ENCODE results near the gene OSBPL6.
"Not testable (repeated sequence)": the region's sequence is repeated elsewhere in the genome, so short reads cannot be mapped to it uniquely, and the experiment has no call there.

The OSBPL6 gene

DNA sequence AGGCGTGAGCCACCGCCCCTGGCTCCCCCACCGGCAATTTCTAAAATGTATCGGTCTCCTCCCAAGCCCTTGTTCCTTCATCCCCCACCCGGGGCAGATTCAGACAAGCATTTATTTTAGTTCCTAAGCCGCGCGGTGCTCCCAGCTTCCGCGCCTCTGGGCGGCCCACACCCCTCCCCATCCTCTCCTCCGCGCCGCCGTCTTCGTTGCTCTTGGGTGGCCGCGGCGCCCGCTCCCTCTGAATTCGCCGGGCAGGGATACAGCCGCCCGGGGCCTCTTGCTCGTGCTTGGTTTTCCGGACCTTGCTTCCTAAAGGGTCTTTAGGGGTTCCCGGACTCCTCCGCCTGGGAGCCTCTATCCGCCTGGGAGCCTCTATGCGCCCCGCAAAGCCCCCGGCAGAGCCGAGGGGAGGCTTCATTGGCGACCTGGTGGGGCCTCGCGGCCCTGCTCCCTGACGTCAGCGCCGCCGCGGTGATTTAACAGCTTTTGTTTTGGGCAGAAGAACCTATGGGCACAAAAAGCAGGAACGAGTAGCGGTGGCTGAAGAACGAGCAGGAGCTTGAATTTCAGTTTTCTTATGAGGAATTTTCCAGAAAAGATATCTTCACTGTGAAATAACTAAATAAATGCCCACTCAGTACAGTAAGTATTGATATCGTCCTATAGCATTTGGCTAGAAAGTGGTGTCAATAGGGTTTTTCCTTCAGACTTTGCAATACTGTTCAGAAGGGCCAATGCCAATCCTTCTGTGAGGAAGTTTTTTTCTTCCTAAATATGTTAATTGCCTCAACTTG, 219.4 kb downstream of the OSBPL6 start:
- peak; percentile 77 for DNase-seq

DNA sequence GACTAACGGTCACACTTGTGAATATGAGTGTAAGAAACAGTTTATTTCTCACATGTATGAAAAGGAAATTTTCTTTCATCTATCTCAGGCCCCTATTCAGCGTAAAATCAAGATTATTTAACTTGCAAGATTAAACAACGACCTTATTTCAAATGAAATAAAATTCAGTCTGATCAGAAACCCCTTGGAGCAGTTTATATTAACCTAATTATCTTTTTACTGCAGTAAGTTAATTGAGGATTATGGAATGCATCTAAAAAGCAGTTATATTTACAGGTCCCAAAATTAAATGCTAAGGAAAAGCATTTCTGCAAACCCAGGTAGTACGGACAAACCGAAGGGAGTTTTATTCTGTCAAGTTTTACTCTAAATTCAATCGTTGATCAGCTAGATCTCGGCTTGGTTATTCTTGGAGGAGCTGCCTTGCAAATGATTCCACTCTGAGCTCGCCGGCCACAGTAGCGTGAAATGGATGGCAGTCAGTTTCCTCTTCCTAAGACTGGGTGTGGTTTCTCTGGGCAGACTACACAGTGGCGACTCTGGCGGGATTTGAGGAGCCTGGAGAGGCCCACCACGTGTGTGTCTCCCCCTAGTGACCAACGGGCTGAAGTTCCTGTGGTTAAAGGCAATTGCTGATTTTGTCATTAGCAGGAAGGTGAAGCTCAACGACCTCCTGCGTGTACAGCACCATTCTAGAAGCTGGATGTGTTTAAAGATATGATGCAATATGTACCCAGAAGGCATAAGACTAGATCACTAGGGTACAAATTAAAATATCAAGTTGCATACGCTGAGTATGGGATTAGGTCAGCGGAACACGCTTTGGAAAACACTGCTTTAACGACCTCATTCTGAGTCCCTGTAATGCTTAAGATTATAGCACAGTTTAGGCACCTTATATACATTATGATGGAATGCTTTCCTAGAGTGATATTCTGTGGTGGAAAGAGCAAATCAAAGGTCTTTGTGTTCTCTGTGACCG, 220.2 kb downstream of the OSBPL6 start:
- peak; percentile 70 for DNase-seq

DNA sequence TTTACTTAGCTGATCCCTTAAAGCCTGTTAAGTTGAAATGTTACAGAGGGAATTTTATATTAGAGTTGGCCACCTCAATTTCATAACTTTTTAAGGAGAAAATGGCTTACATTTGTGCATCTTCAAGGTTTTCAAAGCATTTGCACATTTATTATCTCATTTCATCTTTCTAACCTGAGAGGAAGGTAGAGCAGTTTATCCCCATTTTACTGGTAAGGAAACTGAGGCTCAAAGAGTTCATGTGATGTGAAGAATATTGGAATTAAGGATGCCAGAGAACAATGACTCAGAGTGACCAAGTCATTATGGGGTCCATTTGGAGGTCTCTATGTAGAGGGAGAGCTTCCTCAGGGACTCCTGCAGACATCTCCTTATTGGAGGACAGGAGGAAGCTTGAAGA, 221.7 kb downstream of the OSBPL6 start:
- DNase-seq: no peak

DNA sequence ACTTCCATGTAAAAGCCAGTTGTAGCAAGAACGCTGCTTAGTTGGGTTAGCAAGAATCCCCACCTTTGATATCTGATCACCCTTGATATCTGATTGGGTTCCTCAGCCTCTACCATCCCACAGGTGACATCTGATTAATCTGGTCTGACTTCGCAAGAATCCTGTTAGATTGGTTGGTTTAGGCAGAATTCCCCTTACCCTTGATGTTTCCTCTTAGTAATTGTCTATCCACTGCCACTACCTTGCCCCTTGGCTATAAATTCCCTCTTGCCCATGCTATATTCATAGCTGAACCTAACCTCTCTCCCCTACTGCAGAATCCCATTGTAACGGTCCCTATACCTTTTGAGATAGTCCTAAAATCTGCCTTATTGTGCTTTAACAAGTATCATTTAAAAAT, 223.6 kb downstream of the OSBPL6 start:
- no peak for DNase-seq

DNA sequence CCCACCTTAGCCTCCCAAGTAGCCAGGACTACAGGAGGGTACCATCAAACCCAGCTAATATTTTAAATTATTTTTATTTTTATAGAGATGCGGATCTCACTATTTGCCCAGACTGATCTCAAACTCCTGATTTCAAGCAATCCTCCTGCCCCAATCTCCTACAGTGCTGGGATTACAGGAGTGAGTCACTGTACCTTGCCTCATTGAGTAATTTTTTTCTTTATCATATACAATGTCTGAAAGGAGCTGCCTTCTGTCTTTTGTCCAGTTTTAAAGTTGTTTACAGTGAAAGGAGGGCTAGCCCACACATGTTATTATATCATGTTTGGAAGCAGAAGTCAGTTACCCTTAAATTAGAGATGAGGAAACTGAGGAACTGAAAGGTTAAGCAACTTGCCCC, 224.1 kb downstream of the OSBPL6 start:
- no peak for DNase-seq

DNA sequence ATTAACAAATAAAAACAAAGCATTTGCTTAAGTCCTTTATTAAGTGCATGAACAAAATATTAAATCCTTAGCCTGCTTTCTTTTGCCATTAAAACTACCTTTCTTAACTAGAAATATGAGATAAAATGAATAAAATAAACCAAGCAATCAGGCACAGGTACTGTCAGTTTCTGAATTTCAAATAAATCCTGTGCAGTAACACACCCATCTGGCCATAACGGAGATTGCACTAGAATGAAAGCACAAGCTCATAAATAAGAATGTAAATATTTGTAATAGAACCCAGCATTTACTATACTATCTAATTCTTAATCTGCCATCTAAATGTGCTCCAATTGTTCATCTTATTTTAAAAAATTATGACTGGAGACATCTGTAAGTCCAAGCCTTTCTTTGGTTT, 224.8 kb downstream of the OSBPL6 start:
- no peak for DNase-seq

DNA sequence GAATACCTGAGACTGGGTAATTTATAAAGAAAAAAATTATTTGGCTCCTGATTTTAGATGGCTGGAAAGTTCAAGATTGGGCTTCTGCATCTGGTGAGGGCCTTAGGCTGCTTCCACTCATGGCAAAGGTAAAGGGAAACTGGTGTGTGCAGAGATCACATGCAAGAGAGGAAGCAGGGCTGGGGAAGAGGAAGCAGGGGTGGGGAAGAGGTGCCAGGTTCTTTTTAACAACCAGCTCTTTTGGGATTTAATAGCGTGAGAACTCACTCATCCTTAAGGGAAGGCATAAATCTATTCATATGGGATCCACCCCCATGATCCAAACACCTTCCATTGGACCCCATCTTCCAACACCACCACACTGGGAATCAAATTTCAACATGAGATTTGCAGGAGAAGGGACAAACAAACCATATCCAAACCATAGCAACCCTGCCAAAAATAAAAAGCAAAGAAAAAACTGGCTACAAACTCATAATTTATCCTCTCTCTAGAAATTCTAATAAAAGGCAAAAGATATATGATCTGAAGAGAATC, 226.2 kb downstream of the OSBPL6 start:
- DNase-seq: no peak

DNA sequence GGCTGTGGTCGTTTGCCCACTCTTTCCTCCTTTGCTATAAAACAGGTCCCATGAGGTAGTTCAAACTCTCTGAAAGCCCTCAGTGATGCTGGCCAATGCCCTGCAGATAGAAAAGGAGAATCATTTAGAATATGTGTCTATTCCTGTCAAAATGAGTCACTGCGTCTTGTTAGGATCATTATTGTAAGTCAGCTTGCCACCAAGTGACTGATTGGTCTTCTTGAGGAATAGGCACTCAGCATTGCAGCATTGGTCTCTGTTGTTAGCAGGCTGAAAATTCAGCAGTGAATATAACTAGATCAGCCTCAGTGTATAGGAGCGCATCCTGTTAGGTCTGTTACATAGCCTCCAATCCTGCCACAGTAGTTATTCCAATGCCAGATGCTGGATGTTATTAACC, 227.8 kb downstream of the OSBPL6 start:
- no peak for DNase-seq

DNA sequence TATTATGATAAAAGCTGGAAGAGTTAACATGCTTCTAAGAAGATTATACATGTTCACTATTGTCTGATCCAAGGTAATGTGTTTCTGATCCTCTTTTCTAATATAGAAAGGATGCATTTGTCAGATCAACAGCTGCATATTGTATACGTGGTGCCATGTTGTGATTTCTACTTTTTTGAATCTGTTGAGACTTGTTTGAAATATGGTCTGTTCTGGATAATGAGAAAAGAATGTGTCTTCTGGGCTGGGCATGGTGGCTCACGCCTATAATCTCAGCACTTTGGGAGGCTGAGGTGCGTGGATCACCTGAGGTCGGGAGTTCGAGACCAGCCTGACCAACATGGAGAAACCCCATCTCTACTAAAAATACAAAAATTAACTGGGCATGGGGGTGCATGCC, 229.4 kb downstream of the OSBPL6 start:
- DNase-seq: not testable (repeated sequence)

DNA sequence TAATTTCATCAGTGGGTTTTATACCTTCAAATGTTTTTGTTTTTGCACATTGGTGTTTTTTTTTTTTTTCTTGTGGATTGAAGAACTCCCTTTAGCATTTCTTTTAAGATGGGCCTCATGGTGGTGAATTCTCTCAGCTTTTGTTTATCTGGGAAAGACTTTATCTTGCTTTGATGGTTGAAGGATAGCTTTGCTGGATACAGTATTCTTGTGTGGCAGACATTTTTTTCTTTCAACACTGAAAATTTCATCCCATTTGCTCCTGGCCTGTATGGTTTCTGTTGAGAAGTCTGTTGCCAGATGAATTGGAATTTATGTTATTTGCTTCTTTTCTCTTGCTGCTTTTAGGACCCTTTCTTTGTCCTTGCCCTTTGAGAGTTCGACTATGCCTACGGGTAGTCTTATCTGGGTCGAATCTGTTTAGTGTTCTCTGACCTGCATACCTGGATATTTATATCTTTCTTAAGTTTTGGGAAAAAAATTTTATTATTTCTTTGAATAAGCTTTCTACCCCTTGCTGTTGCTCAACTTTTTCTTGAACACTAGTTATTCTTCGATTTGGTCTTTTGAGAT, 231.0 kb downstream of the OSBPL6 start:
- DNase-seq: no peak

DNA sequence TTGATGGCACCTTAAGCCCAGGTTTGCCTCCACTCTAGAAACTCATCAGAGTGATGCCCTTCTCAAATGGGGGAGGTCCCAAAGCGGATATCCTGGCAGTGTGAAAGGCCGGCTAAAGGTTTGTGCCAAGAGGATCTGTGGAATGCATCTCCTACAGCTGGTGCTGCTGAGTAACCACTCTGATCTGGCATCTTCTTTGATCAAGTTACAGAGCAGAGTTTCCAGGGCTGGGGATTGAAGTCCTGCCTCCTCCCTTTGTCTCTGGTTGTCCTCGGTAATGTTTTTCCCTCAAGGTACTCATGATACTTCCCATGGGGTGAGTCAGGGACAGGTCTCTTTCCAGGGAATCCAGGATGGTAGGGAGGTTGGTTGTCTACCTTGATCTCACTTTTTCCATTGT, 232.1 kb downstream of the OSBPL6 start:
- no peak for DNase-seq

DNA sequence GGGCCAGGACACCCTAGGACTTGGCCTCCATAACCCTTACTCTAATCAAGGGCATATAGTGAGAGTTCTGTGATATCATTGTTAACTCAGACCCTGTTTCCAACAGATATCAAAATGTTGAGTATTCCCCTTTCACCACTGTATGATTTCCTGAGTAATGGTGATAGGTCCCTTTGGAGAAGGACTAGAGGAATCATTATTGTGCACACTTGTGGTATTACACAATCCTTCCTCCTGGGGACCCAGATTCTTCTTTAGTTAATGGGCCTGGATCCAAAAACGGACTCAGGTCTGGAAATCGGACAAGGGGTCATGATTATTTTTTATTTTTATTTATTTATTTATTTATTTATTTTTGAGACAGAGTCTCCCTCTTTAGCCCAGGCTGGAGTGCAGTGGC, 233.1 kb downstream of the OSBPL6 start:
- no peak for DNase-seq

DNA sequence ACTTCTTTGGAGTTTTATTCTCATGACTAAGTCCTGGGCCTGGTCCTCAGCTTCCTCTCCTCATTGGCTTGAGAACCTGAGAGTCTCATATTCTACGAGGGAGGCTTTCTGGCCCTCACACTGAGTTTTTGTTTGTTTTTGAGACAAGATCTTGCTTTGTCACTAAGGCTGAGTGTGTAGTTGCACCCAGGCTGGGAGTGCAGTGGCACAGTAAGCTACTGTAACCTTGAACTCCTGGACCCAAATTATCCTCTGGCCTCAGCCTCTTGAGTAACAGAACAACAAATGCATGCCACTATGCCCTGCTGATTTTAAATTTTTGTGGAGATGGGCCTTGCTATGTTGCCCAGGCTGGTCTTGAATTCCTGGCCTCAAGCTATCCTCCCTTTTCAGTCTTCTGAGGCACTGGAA, 234.1 kb downstream of the OSBPL6 start:
- no peak for DNase-seq

DNA sequence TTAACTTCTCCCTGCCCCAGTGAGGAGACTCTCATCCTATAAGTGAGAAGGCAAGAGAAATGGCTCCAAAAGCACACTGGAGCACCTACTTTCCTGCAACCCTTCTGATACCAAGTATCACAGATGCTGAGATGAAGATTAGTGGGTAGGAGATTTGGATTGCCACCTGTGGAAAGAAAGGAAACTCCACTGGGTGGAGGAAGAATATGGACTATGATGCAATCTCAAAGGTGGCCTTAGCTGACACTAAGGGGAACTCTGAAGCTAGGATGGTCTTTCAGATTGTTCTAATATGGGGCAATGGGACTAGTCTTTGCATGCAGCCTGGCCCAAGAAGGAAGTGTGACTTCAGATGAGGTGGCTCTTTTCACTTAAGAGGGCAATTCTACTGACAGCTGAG, 235.0 kb downstream of the OSBPL6 start:
- DNase-seq: no peak

DNA sequence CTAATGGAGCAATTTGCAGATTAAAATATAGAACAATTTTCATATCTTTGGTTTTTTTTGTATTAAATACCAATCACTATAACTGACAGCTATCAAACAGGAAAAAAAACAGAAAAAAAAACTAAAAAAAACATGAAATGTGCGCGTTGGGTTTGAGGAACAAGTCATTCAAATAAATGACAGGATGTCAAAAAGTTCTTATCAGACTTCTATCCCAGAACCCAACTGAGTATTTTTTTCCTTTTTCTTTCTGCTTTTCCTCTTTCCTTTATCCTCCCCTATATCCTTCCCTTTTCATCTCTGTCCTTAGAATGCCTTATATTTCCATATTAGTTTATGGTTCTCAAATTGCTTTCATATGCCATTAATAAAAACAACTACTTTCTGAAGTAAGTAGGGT, 242.3 kb downstream of the OSBPL6 start:
- no peak for DNase-seq

DNA sequence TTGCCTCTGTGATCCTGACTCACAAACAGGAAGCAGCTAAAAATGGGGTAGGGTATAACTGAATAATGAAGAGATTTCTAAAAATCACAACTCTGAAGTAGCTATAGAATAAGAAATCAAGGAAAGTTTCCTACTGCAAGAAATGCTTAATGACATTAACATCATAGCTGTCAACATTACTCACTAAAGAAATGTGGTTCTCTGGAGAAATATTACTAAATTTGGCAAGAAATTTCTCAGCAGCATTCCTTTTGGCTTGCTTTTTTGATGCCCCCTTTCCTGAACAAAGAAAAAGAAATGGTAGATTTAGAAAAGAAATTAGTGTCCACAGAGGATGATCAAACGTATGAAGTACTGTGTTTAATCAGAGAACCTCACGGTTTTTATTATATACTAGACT, 247.1 kb downstream of the OSBPL6 start:
- no peak for DNase-seq

DNA sequence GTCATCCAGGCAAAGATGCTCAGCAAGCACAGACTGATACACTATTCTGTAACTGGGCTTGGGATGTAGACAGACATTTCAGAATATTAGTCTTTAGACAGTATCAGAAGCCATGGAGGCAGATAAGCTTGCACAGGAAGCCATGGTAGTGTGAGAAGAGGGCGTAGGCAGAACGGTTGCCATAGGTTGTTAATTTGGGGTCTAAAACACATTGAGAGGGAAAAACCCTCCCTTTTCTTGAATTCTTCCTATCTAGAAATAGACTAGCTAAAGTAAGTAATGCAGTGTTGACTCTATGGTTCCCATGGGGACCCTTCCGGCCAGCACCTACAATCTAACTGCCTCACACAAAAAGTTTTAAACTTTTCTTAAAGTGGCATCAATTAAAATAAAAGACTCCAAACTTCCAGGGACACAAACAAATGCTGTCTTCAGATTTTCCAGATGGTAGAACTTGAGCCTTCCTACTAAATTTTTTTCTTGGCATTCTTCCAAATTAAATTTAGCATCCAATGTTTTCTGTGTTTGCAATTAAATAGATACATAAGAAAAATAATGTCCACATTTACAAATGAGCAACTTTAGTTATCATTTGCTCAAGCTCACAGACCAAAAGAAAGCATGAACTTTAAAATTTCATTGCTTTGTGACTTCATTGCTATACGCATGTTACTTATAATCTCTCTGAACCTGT, 254.8 kb downstream of the OSBPL6 start:
- DNase-seq: no peak

DNA sequence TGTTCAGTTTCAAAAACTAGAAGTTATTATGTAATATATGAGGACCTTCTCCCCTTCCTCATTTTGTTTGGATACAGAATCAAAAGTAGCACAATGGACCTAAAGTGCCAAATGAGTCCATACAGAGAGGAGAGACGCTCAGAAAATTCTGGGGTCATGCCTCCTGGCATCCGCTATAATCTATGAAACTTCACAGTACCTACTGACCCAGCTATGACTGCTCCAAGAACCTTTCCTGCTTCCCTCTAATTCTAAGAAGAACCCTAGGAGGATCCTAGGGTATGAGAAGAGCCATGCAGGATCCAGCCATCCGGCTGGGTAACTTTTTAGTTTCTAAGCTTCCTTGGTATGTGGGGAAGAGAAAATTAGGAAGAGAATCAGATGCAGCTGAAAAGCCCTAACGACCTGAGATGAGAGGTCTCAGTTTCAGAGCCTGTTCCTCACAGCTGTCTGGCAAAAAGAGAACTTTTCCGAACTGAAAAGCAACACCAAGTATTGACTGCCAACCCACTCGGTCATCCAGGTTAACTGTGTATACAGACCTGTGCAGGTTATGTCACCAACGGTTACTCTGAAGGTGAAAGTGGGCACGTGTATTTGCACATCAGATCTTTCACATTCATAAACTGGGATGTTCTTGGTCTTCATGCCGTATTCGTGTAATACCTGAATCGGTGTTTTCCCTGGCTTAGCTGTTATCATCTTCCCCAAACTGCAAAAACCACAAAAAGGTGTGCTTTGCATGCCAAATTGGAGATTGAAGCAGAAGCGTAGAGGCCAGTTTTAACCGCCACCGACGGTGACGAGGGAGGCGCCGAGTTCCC, 255.6 kb downstream of the OSBPL6 start:
- DNase-seq: no peak

DNA sequence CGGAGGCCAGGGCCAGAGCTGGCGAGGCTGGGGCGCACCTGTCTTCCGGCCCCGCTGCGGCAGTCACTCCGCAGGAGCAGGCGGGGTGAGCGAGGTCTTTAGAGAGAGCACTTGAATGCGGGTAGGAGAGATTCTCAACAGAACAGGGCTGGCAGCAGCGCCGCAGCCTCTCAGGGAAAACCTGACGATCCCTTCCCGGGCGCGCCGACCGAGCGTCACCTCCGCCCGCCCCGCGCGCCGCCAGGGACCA, 256.1 kb downstream of the OSBPL6 start:
- DNase-seq: no peak

DNA sequence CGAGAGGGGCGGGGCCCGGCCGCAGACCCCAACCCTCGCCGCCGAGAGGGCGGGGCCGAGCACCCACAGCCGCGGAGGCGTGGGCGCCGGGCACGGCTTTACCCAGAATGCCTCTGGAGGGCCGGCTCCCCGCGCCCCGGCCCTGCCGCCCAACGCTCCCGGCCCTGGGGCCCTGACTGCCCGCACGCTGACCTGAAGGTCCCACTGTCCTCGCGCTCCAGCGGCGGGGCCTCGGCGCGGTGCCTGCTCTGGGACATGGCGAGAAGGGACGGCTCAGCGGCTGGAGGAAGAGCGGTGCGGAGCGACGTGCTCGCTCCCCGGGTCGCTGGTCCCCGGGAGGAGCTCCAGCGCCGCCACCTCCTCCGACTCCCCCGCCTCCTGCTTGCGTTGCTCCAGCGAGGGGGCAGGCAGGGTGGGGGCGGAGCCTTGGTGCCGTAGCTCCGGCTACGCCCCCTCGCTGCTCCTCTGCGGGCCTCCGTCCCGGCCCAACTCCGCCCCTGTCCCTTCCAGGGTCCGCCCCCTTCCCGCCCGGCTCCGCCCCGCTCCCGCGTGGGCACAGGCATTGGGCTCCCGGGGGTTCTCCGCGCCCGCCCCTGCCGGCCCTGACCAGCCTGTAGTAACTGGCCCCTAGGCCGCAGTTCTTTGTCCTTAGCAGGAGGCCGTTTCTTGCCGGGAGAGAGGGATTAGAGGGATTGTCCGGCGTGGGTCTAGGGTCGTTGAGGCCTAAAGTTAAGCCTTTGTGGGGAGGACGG, 256.6 kb downstream of the OSBPL6 start, which contains the start of the genes PJVK and PRKRA:
Gene PJVK, plus strand, starts transcription at position 605 of the 752 bp plus-strand sequence. CDS start 2,032 bp downstream, outside the sequence.
Gene PRKRA, minus strand, starts transcription at position 402 of the 752 bp plus-strand sequence. Its CDS starts 145 bp downstream, at position 257.
- peak; percentile 94 for DNase-seq

DNA sequence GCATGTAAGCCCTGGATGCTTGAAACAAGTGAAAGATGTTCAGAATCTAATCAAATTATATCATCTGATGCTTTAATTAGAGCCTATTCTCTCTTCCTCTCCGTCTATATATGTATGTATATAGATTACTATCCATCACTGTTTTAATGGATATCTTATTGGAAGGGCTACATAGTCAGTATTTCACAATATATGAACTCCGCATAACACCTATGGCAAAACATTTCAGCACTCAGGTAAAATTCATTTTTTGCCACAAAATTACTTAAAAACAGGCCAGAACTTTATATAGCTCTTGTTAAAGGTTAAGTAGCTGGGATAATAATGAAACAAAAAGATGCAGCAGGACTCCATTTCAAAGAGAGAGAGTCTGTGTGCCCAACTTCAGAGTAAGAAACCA, 258.0 kb downstream of the OSBPL6 start:
- DNase-seq: no peak

Measured in stimulated activated CD4-positive, alpha-beta T cell treated with anti-CD3 and anti-CD28 coated beads, Interleukin-4, amount 100 ng/mL, for 1 hour (primary cell).